Gastrocnemius medialis (tissue), 4 donors: Measurements from ENCODE around the gene CHCHD5. TPM values are rescaled to one million over a fixed set of nuclear protein-coding genes. Genes with fewer than 3 reads are reported as not detected.

Experiments
- ATAC-seq, 2 donors: fragments of 150-250 bp; one replicate each; pipeline ENCODE4 v1.9.1; 2016
- DNase-seq, 2 donors: peaks; one replicate each; pipeline ENCODE4 v3.0.0-alpha.2; 2019
- H3K27ac ChIP-seq, 4 donors: fragments of 200-600 bp; sonication (generic); 1 replicate in 1 of 4; 2 replicates in 3 of 4; pipeline ENCODE4 v1.5.1; 2016 to 2018; ENCODE audit warnings: mild to moderate bottlenecking in 2 of 4, moderate library complexity in 1 of 4
- H3K27me3 ChIP-seq, 3 donors: fragments of 200-600 bp; sonication (generic) in 2 of 3; 1 replicate in 1 of 3; 2 replicates in 2 of 3; pipeline versions ENCODE4 v1.5.1 to v1.6.0; 2016 to 2019; ENCODE audit warnings: mild to moderate bottlenecking in 1 of 3, moderate library complexity in 1 of 3
- H3K36me3 ChIP-seq, 2 donors: fragments of 200-600 bp; sonication (generic) in 1 of 2; one replicate each; pipeline ENCODE4 v1.5.1; 2017 to 2018
- H3K4me1 ChIP-seq, 2 donors: fragments of 200-600 bp; sonication (generic) in 1 of 2; one replicate each; pipeline ENCODE4 v1.5.1; 2016 to 2017; ENCODE audit warnings: mild to moderate bottlenecking in 2 of 2
- H3K4me3 ChIP-seq, 4 donors: fragments of 200-600 bp; sonication (generic) in 3 of 4; 1 replicate in 1 of 4; 2 replicates in 3 of 4; pipeline ENCODE4 v1.5.1; 2016 to 2019; ENCODE audit warnings: mild to moderate bottlenecking in 2 of 4
- H3K9me3 ChIP-seq, 3 donors: fragments of 200-600 bp; sonication (generic) in 2 of 3; 1 replicate in 1 of 3; 2 replicates in 2 of 3; pipeline ENCODE4 v1.5.1; 2016 to 2019
- CTCF ChIP-seq, 5 experiments: fragments of 450-650 bp in 3 of 5; fragments of 200-600 bp in 2 of 5; sonication (generic) in 2 of 5; IDR thresholded peaks in 4 of 5; conservative IDR thresholded peaks in 1 of 5; 1 replicate in 4 of 5; 2 replicates in 1 of 5; pipeline ENCODE4 v1.5.1; 2016 to 2019; ENCODE audit warnings: antibody characterized with exemption in 5 of 5, mild to moderate bottlenecking in 3 of 5, moderate library complexity in 3 of 5
- POLR2A ChIP-seq, 2 donors: fragments of 450-650 bp; IDR thresholded peaks; one replicate each; pipeline ENCODE4 v1.6.1; 2017; ENCODE audit warnings: antibody characterized with exemption in 2 of 2, mild to moderate bottlenecking in 2 of 2, moderate library complexity in 2 of 2
- in situ Hi-C, 4 donors: fragments of 200-750 bp; cut with MboI; loops; one replicate each; pipeline versions ENCODE4 v1.15.0 to v1.8.0; 2017; ENCODE audit warnings: low sequenced_read_pairs in 4 of 4
- intact Hi-C: fragments of 100-400 bp; cut with DNase I; formaldehyde crosslinking; loops from one replicate; pipeline ENCODE4 v1.15.1; 2023; ENCODE audit warnings: low total_unique reads
- total RNA-seq, 4 donors: library from RNA; depleted of rRNA; stranded (reverse); fragments of >200 nt; gene quantifications; one replicate each; pipeline versions ENCODE4 v1.1.0 to v1.2.3, GENCODE V29; 2016

Gene CHCHD5
- total RNA-seq, 4 donors from 2014 or later: 13.2 to 26.6 (median 24.1) TPM

- Histone ChIP-seq H3K27me3 (peaks cover 0 to 4% (median 0%) of the 10 kb centered on the region in 3 donors), H3K4me1 (peaks cover 6 to 12% of the 10 kb centered on the region in 2 donors), H3K4me3 (no peak overlapping the region), H3K27ac (no peak overlapping the region), H3K9me3 (no peaks in the 10 kb centered on the region), H3K36me3 (no peaks in the 10 kb centered on the region)
- TF ChIP-seq CTCF (IDR thresholded peaks at IDR 0.05 in 4 of 5, conservative IDR thresholded peaks at IDR 0.05 in 1 of 5) (no peak), POLR2A (IDR thresholded peaks at IDR 0.05) (no peak)
- intact Hi-C loops: no loop called here
- DNase-seq (no peak), ATAC-seq (no peak)
- in situ Hi-C loops: loop anchor here in 3 of 4 donors (10.0 to 25.0 kb wide), 4 partner anchors 61 to 313 kb away; partner anchors contain the start of gene NT5DC4 (in 1 of the 3)
Measured at GRCh38 chr2:112623913-112624777, 39.7 kb downstream of the CHCHD5 start.

- DNase-seq (no peak), ATAC-seq (no peak)
- in situ Hi-C loops: loop anchor here in 2 of 4 donors (10.0 kb wide), 3 partner anchors 59 to 109 kb away; partner anchors contain the start of gene NT5DC4 (in 1 of the 2)
- H3K36me3 ChIP-seq: no peaks in the 10 kb centered on the region
- intact Hi-C loops: loop anchor here (1.0 kb wide), 2 partner anchors 66 to 101 kb away; no protein-coding TSS in a partner anchor
- H3K4me1 ChIP-seq: peaks cover 6 to 12% of the 10 kb centered on the region in 2 donors
- no peak overlapping the region for H3K4me3 ChIP-seq
- no peaks in the 10 kb centered on the region for H3K9me3 ChIP-seq
- H3K27ac ChIP-seq: no peak overlapping the region
- TF ChIP-seq POLR2A (IDR thresholded peaks at IDR 0.05) (no peak), CTCF (IDR thresholded peaks at IDR 0.05 in 4 of 5, conservative IDR thresholded peaks at IDR 0.05 in 1 of 5) (no peak)
- peaks cover 4 to 9% (median 9%) of the 10 kb centered on the region in 3 donors for H3K27me3 ChIP-seq
Measured at GRCh38 chr2:112625474-112626114, 41.2 kb downstream of the CHCHD5 start.

GRCh38 chr2:112626604-112627059 lies 42.2 kb downstream of the CHCHD5 start:
- in situ Hi-C loops: loop anchor here in 2 of 4 donors (10.0 kb wide), 3 partner anchors 58 to 108 kb away; partner anchors contain the start of gene NT5DC4 (in 1 of the 2)

More at GRCh38 chr2:112626604-112627059, 42.2 kb downstream of the CHCHD5 start:
- Histone ChIP-seq H3K27ac (peak overlapping the region; percentile 47 to 67 (median 61)), H3K4me3 (peak overlapping the region in 2 of 4 donors; percentile 5 to 18), H3K36me3 (no peaks in the 10 kb centered on the region), H3K9me3 (no peaks in the 10 kb centered on the region), H3K4me1 (peaks cover 6 to 12% of the 10 kb centered on the region in 2 donors), H3K27me3 (peaks cover 4 to 9% (median 9%) of the 10 kb centered on the region in 3 donors)
- intact Hi-C loops: loop anchor here (1.0 kb wide), 2 partner anchors 65 to 100 kb away; no protein-coding TSS in a partner anchor
- TF ChIP-seq CTCF (IDR thresholded peaks at IDR 0.05 in 4 of 5, conservative IDR thresholded peaks at IDR 0.05 in 1 of 5) (peak; percentile 66 to 85 (median 80)), POLR2A (IDR thresholded peaks at IDR 0.05) (no peak)
- peak; percentile 51 to 58 for ATAC-seq
- DNase-seq: peak in 1 of 2 donors; percentile 42
